EH (cell line): ENCODE results near the gene OR14I1.

Experiments used
- DNase-seq: peaks from one replicate; pipeline ENCODE4 v3.0.0-alpha.2; 2015; ENCODE audit warnings: low read depth

Gene OR14I1

DNA sequence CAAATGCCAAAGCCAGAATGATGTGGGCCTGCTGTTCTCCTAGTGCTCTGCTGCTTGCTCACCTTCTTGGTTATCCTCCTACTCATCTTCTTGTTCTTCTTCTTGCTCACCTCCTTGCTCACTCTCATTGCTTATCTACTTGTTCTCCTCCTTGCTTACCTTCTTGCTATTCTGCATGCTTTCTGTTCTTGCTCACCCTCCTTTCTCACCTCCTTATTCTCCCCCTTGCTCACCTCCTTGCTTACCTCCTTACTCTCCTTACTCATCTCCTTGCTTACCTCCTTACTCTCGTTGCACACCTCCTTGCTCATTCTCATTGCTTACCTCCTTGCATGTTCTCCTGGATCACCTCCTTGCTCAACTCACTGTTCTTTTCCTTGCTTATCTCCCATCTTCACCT is at the start of gene OR14I1:
TSS of gene OR14I1 (minus strand) at position 53 of the 400 bp plus-strand sequence.
- no peak for DNase-seq

DNA sequence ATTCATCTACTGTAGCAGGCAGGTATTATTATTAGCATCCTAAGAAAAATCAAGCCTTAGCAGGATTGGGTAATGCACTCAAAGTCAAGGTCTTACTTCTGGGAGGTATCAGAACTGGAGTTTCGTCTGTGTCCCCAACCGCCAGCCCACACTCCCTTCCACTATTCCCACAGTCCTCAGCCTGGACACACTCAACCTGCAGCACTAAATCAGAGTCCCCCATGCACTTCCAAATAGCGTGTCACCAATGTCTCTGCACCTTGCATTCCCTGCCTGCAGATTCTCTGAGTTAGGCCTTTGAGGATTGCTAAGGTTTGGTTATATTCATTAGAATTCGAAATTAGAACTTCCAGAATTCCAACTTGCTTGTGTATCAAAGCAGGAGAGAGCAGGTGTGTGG is 49.1 kb upstream of the OR14I1 start:
- no peak for DNase-seq

DNA sequence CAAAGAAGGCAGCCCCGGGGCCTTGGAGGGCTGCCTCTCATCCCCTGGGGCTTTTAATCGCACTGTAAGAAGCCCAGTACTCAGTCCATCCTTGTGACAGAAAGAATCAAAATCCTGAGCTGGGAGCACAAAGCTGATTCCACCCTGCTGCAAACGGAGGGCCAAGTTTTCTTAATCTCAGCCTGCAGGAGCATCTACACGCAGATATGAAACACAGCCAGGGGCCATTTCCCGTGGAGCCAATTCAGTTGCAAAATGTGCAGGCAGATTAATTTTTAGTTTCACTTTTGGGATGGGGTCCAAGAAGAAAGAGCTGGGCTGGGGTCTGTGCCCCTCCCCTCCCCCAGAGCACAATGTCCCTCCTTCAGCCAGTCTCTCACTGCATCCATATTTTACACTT is 48.6 kb upstream of the OR14I1 start:
- DNase-seq = no peak

DNA sequence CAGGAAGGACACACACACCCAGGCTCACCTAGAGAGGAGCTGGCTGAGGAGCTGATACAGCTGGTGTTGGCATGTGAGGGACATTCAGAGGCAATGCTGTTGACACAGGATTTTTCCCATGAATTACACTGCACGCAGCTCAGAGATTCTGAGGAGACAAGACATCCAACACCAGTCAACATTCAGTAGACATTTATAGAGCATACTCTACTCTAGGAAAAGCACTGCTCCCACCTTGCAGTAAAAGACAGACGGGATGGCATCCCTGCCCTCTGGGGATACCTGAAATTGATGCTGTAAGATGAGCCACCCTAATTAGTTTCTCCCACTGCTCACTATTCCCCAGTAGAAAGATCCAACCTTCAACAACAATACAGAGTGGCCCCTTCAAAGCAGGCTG is 47.9 kb upstream of the OR14I1 start:
- no peak for DNase-seq

DNA sequence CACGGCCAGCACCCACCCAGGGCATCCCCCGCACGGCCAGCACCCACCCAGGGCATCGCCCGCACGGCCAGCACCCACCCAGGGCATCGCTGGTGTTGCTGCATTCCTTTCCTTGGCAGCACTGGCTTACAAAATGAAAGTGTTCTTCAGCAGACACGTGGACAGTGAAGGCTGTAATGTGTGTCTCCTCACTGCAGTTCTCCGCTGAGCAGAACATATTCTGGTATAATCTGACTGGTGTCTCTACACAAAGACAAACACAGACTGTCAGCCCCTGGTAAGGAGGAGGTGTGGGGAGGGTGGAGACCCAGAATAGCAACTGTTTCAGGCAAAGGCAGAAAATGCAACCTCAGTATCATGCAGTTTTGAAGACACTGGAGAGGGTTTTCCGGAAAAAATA is 45.6 kb upstream of the OR14I1 start:
- DNase-seq = no peak

DNA sequence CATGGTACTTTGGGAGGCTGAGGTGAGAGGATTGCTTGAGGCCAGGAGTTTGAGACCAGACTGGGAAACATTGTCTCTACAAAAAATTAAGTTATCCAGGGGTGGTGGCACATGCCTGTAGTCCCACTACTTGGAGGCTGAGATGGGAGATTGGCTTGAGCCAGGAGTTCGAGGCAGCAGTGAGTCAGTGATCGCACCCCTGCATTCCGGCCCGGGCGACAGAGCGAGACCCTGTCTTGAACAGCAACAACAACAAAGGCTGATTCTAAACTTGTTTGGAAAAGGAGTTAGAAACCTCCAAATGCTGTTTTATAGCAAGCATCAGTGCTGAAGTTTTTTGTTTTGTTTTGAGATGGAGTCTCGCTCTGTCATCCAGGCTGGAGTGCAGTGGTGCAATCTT is 38.3 kb upstream of the OR14I1 start:
- no peak for DNase-seq

DNA sequence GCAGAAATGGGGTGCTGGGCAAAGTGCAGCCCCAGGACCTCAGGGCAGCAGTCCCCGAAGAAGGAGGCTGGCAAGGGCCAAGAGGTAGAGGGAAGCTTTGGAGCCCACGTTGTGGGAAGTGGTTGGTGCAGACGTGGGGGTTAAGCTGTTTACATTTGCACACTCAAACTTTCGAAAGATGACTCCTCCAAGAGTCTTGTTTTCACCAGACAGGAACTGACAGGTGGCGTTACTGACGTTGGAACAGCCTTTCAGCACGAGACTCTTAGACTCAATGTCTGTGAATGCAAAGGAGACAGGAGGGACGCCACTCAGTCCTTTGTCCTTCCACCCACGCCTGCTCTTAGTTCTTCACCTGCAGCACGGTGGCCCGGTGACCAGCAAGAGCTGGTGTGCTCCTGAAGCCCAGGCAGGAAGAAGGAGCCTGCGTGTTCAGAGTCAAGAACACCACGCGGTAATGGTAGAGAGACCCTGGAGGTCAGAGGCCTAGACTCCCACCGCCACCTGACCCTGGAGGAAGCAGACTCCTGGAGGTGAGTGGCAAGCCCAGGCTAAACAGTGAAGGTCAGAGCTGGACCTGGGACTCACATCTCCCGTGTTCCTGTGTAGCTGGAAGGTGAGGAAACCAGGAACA is 37.1 kb upstream of the OR14I1 start:
- no peak for DNase-seq

DNA sequence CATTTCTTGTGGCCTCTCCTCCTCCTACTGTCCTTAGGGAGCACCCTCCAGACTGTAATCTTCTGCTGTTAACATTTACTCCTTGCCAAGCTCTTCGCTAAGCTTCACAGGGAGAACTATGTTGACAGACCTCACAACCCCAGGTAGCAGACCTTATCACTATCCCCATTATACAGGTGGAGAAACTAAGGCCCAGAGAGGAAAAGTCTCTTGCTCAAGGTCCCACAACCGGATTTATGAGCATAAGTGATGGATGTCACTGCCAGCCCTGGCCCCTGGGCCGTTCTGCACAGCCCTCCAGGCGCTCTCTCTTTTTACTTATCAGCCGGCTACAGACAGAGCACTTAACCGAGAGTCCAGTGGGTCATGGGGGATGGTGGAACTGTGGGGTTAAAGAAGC is 34.9 kb upstream of the OR14I1 start:
- no peak for DNase-seq

DNA sequence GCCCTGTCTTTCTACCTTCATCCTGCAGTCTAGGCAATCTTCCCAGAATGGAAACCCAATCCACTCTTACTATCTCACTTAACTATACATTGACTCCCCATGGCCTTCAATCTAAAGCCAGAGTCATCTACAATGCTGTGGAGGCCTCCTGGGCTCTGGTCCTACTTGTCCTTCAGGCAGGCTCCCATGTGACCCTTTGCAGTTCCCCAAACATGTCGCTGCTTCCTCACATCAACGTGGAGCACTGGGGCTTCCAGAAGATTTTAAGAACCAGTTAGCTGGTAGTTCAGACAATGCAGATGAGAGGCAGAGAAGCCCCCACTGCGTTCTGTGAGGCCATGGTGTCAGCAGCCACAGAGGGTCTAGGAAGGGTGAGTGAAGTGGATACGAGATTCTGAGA is 34.4 kb upstream of the OR14I1 start:
- DNase-seq = no peak

DNA sequence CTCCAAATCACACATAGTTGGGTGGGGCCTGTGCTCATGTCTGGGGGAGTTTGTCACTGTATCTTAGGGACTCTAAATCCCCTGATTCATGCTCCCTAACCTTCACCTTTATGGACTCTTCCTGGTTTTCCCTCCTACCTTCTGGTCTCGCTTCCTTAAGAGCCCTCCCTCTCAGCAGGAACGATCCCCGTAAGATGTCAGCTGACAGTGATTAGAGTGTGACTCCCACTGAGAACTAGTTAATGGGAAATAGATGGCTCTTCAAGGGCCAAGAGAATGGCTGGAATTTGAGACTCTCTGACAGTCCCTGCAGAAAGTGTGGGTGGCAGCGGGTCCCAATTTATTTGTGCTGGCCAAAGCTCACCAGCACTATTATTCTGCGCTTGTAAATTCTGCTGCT is 31.0 kb upstream of the OR14I1 start:
- no peak for DNase-seq

DNA sequence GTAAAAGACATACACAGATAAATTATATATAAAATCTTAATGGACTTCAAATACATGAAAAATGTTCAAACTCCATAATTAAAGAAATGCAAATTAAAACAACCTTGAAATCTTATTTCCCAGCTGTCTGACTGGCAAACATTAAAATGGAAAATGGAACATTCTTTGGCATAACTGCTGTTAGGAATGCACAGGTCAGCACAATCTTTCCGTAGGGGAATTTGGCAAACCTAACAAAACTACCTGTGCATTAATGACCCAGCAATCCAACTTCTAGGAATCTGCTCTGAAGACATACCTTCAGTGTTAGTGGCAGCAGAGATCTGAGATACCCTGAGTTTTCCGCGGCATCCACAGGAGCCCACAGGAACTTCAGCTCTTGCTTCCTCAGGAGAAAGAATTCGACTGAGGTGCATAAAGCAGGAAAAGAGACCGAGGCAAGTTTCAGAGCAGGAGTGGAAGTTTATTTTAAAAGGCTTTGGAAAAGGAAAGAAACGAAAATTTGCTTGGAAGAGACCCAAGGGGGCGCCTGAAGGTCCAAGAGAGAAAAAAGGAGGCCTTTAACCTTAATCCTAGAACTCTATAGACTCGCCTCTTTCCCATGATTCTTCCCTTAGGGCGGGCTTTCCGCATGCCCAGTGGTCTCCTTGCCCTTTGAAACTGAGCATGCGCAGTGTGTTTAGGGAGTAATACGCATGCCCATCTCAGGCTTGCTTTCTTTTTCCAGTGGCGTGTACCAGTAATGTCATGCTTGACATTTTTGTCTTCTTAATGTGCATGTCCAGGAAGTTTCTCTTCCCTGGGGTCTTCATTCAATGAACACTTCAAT is 28.2 kb upstream of the OR14I1 start:
- no peak for DNase-seq

DNA sequence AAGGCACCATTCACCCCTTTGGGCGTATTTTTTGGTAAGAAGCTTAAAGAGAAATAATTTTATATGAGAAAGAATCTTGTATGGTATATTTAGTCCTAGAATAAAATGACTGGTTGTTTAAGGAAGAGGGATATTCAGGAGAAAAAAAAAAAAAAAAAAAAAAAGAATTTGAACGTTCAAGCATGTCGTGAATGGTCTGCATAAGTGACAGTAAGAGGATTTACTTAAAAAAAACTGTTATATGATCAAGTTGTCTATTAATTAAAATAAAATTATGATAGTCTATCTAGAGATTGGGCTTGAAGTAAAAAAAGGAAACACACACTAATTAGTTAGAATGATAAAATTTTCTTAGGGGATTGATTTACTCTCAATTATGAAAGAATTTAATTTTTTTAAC is 11.7 kb upstream of the OR14I1 start:
- no peak for DNase-seq

DNA sequence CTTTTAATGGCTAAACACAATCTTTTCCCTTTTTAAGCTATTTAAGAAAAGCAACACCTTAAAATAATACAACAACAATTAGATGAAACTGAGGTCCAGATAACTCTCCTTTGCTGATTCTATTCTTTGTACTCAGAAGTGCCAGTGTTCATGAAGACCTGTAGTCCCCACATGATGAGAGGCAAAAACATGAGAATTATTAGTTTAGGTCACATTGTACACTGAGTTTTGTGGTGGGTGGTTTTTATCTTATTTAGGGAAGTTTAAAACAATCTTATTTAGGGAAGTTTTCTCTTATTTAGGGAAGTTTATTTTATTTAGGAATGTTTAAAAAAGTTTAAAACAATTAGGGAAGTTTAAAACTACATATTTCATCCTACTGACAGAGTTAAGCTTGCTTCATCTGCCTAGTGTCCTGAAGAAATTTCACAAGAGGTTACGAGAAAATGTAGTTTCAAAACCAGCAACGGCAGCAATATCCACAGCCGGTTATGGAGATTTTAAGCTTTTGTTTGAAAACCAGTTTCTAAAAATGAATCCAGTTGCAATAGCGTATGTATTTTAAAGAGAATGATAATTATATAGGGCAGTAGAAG is 7.8 kb upstream of the OR14I1 start:
- no peak for DNase-seq

DNA sequence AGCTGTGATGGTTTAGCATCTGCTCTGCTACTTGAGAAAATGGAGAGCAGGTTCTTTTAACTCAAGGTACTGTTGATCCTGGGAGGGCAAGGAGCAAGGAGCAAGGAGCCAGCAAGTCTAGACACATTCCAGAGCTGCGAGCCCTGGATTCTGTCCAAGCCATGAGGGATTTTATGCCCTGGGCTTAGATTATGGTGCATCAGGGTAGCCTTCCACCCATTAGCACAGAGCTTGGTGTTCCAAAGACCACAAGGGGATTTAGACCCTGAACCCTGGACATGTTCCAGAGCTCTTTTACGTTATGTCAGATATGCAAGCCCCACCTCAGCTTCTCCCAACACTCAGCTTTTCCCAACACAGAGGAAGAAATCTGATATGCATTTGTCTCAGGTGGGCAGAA is 2.0 kb upstream of the OR14I1 start:
- DNase-seq = no peak

DNA sequence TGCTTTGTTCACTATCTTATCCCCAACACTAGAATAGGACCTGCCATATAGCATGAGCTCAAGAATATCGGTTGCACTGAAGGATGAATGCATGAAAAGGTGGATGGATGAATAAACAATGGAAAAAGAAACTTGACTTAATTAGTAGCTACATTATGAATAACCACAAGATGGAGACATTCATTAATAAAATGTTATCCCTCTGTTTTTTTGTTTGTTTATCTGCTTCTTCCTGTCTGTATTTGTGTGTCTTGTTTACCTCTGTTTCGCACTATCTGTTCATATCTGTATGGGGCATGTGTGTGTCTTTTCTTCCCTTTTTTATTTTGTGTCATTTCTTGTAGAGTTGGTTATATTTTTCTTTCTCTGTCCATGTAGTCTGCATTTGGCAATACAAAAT is 1.1 kb upstream of the OR14I1 start:
- no peak for DNase-seq

DNA sequence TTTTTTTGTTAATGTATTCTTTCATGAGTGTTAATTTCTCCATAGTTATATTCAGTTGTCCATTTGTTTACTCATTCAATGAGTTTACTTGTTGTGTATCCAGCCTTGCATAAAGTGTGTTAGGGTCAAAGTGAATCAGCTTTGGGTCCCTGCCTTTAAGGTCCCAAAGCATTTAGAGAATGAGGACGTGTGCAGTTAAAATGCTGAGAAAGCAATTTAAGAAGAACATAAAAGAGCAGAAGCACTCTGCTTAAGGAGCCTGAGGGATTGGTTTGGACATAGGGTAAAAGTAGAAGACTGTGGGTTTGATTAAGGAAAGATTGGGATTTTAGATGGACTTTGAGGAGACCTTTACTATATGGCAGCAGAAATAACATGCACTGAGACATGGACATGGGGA is 3.5 kb downstream of the OR14I1 start:
- no peak for DNase-seq

DNA sequence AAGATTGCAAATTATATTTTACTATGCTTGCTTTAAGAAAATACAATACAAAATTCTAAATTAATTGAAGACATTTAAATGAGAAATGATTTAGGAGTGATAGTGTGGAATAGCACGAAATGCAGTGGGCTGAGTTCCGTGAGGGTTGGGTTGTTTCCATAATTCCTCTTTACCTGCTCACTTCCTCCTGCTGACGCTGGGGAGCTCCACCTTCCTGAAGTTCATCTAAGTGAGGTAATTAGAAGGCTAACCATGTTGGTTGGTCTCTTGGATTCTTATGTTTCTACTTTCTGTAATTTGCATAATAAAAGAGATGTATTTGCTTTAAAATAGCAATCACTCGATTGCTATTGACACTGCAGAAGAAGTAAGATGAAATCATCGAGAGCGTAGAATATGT is 4.7 kb downstream of the OR14I1 start:
- no peak for DNase-seq

DNA sequence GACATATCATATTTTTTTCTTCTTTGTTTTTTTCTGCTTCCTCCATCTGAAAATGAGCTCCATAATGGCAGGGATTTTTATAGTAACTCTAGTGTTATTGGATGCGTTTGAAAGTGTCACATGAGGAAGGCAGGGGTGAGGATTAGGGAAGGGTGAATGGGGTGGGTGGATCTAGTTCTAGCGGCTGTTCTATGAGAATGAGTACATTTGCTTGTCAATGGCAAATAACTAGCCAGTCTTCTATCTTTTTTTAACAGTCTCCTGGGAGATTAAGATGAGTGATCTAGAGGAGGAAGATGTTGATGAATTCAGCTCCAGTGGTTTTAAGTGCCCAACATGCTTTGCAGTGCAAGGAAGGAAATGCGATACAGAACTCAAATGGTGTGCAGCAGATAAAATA is 5.8 kb downstream of the OR14I1 start:
- DNase-seq = no peak

DNA sequence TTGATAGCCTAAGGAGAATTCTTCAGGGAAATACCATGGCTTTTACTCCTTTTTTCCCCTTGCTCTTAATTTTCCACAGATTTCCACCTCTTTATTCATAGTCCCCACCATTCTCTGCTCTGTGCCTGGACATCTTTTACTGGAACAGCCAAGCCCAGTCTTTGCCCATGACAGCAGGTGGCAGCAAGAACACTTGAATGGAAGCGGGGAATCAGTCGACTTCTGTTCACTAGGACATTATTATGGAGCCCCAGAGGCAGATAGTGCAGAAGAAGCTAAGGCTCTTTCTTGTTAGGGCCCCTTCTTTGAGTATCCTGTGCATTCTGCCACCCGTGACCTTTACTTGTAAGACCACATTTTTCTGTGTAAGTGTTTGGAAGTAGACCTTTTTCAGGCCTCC is 6.3 kb downstream of the OR14I1 start:
- no peak for DNase-seq

DNA sequence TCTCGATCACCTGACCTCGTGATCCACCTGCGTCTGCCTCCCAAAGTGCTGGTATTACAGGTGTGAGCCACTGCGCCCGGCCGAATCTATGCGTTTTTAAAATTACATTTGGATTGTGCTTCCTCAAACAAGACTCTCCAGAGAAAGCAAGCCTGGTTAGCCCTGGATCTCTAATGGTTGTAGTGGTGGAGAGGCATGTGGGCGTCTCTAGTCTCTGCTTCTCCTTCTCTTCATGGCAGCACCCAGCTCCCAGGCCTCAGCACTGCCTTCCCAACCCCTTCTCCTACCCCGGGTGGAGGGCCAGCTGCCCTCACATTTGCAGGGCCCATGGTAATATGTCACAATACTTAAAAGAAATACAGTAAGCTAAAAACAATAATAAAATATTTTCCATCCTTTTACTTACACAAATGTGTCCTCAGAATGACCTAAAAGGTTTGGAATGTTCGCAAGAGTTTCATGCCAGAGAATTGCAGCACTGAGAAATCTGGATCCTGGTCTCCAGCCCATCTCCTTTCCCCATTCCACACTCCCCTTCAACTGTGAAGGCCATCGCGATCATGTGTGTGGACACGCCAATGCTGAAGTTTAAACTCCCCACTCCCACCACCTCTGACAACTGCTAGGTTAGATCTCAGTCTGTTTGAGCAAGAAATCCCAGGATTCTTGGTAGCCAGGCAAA is 7.0 kb downstream of the OR14I1 start:
- DNase-seq = peak; percentile 6

DNA sequence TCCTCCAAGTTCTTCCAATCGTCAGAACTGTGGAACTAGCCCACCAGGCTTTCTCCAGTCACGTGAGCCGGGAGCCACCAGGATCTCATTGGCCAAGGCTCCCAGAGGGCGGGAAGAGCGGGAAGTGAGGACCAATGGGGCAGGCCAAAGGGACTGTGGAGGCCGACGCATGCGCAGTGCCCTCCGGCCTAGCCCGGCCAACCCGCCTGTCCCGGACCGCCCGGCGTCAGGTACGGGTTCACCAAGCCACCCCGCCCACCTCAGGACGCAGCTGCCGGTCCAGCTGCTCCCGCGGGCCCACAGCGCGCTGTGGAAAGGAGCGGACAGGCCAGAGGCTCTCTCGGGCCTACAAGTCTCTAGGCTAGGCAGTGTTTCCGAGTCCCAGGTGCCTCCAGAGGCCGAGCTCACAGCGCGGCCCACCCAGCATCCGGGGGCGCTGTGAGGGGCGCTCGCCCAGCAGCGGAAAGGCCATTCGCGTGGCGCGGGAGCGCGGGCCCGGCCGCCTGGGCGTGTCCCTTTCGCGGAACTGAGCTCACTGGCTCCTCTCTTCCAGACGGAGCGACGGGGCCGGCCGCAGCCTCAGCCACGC is 10.9 kb downstream of the OR14I1 start:
- DNase-seq = no peak

DNA sequence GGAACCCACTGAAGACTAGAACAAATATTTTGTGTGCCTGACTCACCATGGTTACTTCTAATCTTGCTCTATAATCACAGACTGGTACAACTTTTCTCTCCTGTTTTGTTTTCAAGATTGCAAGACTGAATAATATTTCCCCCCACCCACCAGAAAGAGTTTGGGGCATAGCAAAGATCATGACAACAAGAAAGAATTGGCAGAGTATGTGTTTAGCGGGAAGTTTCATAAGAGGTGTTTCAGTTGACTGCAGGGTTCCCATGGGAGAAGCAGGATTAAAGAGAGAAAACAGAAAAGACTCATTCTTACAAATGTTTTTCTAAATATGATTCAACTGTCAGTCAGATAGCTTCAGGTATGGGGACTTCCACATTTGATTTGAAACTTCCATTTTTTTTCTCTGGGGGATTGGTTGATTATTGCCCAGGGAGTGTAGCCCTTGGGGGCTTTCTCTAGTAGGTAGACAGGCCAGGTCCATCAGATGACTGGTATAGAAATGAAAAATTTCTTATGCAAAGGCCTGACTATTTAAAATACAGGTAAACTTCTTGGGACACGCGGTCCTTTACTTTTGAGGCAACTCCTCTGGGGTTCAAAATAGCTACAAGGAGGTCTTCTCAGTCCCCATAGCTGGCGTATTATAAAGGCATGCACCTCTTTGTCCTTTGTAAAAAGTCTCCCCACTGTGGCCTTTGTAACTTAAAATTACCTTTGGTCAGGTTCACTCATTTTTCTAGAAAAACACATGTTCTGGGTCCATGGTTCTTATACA is 13.9 kb downstream of the OR14I1 start:
- DNase-seq = no peak
